WTC11 (cell line): Measurements from ENCODE around the gene ZNF738. TPM values are rescaled to one million over a fixed set of nuclear protein-coding genes. Genes with fewer than 3 reads are reported as not detected.

ENCODE experiments used
- AR ChIP-seq: fragments of 250-450 bp; sonication (Bioruptor Pico); IDR thresholded peaks from 2 replicates; pipeline ENCODE4 v1.9.0; 2021; ENCODE audit warnings: mild to moderate bottlenecking
- CREB1 ChIP-seq: sonication (generic); formaldehyde crosslinking; IDR thresholded peaks from 2 replicates; pipeline ENCODE4 v1.8.0; 2023; ENCODE audit warnings: mild to moderate bottlenecking, missing genetic modification reagents
- E2F1 ChIP-seq: sonication (generic); formaldehyde crosslinking; IDR thresholded peaks from 2 replicates; pipeline ENCODE4 v1.8.0; 2022; ENCODE audit warnings: mild to moderate bottlenecking, missing genetic modification reagents
- E2F5 ChIP-seq: sonication (generic); formaldehyde crosslinking; IDR thresholded peaks from 2 replicates; pipeline ENCODE4 v1.8.1; 2022; ENCODE audit warnings: mild to moderate bottlenecking, moderate library complexity, missing genetic modification reagents
- EMX1 ChIP-seq: fragments of 250-450 bp; sonication (Bioruptor Pico); IDR thresholded peaks from 2 replicates; pipeline ENCODE4 v1.8.0; 2021; ENCODE audit warnings: mild to moderate bottlenecking
- ETV6 ChIP-seq: sonication (generic); formaldehyde crosslinking; IDR thresholded peaks from 2 replicates; pipeline ENCODE4 v1.8.1; 2022; ENCODE audit warnings: mild to moderate bottlenecking, missing genetic modification reagents
- FOXJ3 ChIP-seq: sonication (generic); formaldehyde crosslinking; IDR thresholded peaks from 2 replicates; pipeline ENCODE4 v1.9.0; 2021; ENCODE audit warnings: missing genetic modification reagents, mild to moderate bottlenecking, borderline replicate concordance
- FOXK1 ChIP-seq: sonication (generic); formaldehyde crosslinking; IDR thresholded peaks from 2 replicates; pipeline ENCODE4 v1.8.0; 2022; ENCODE audit warnings: mild to moderate bottlenecking, moderate library complexity, missing genetic modification reagents
- FOXP1 ChIP-seq: sonication (generic); formaldehyde crosslinking; IDR thresholded peaks from 2 replicates; pipeline ENCODE4 v1.8.0; 2022; ENCODE audit warnings: missing genetic modification reagents, mild to moderate bottlenecking, moderate library complexity, borderline replicate concordance
- GABPB1 ChIP-seq: sonication (generic); formaldehyde crosslinking; IDR thresholded peaks from 2 replicates; pipeline ENCODE4 v1.8.1; 2023; ENCODE audit warnings: mild to moderate bottlenecking, missing genetic modification reagents
- GRHL2 ChIP-seq: fragments of 250-450 bp; sonication (Bioruptor Pico); IDR thresholded peaks from 2 replicates; pipeline ENCODE4 v1.8.0; 2022; ENCODE audit warnings: mild to moderate bottlenecking, moderate library complexity; ENCODE audit not compliant: insufficient replicate concordance, severe bottlenecking
- IRF1 ChIP-seq: sonication (generic); formaldehyde crosslinking; IDR thresholded peaks from 2 replicates; pipeline ENCODE4 v1.8.0; 2023; ENCODE audit warnings: missing genetic modification reagents
- JUN ChIP-seq: sonication (generic); formaldehyde crosslinking; IDR thresholded peaks from 2 replicates; pipeline ENCODE4 v1.8.0; 2023; ENCODE audit warnings: mild to moderate bottlenecking, missing genetic modification reagents
- NFYB ChIP-seq: sonication (generic); formaldehyde crosslinking; conservative IDR thresholded peaks from 2 replicates; pipeline ENCODE4 v1.8.0; 2022; ENCODE audit warnings: low read depth, missing genetic modification reagents
- NR1H2 ChIP-seq: sonication (generic); formaldehyde crosslinking; IDR thresholded peaks from 2 replicates; pipeline ENCODE4 v1.9.0; 2021; ENCODE audit warnings: mild to moderate bottlenecking, moderate library complexity, missing genetic modification reagents
- NR3C1 ChIP-seq: sonication (generic); formaldehyde crosslinking; conservative IDR thresholded peaks from 2 replicates; pipeline ENCODE4 v1.8.1; 2023; ENCODE audit warnings: low read depth, mild to moderate bottlenecking, missing genetic modification reagents
- OVOL2 ChIP-seq: fragments of 250-450 bp; sonication (Bioruptor Pico); IDR thresholded peaks from 2 replicates; pipeline ENCODE4 v1.9.0; 2021; ENCODE audit warnings: mild to moderate bottlenecking, borderline replicate concordance
- PRRX2 ChIP-seq: fragments of 250-450 bp; sonication (Bioruptor Pico); IDR thresholded peaks from 2 replicates; pipeline ENCODE4 v1.8.0; 2021; ENCODE audit warnings: mild to moderate bottlenecking
- STAT6 ChIP-seq: sonication (generic); formaldehyde crosslinking; conservative IDR thresholded peaks from 2 replicates; pipeline ENCODE4 v1.8.1; 2023; ENCODE audit warnings: mild to moderate bottlenecking, low read depth, missing genetic modification reagents, moderate library complexity
- USF1 ChIP-seq: sonication (generic); formaldehyde crosslinking; IDR thresholded peaks from 2 replicates; pipeline ENCODE4 v1.8.0; 2022; ENCODE audit warnings: mild to moderate bottlenecking, missing genetic modification reagents
- ZNF671 ChIP-seq: fragments of 250-450 bp; sonication (Bioruptor Pico); IDR thresholded peaks from 2 replicates; pipeline ENCODE4 v1.8.0; 2021; ENCODE audit warnings: mild to moderate bottlenecking
- total RNA-seq: library from RNA; stranded (reverse); gene quantifications from 3 replicates; pipeline ENCODE4 v1.2.3, GENCODE V29; 2021
- TF ChIP-seq, protein P1 (sequence below): sonication (generic); formaldehyde crosslinking; IDR thresholded peaks from 2 replicates; pipeline ENCODE4 v1.8.1; 2023; ENCODE audit warnings: mild to moderate bottlenecking, missing genetic modification reagents
- TF ChIP-seq, protein P2 (sequence below): sonication (generic); formaldehyde crosslinking; IDR thresholded peaks from 2 replicates; pipeline ENCODE4 v1.8.1; 2022; ENCODE audit warnings: low read depth, missing genetic modification reagents, borderline replicate concordance
- TF ChIP-seq, protein P3 (sequence below): fragments of 200-600 bp; IDR thresholded peaks from 2 replicates; pipeline ENCODE4 v1.8.0; 2022; ENCODE audit warnings: antibody characterized with exemption

ZNF738 gene
- total RNA-seq, 1 experiment from 2014 or later: 49.7 TPM

DNA sequence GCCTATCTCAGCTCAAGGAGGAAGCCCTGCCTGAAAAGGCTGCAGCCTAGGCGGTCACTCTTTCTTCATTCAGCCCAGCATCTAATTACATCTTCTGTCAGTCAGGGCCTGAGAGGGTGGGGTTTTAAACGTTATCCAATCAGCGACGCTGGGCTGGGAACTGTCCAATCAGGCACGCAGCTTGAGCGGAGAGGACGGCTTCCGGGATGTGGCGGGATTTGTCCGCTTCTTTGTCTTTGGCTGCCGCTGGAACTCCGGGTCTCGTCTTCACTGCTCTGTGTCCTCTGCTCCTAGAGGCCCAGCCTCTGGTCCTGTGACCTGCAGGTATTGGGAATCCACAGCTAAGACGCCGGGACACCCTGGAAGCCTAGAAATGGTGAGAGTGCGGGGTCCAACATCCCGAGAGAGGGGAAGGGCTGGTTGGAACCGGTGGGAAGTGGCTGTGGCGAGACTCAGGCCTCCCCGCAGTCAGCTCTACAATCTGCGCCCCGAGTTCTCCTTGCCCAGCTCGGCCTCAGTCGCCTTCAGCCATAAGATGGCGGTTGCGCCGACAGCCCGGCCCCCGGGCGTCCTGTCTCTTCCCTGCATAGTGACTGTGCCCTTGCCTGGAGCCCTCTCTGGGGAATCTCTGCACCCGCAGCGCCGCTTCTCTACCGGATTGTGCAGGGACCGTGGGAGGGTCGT lies at the start of gene ZNF738 (continued):
- TF ChIP-seq, protein P1, sequence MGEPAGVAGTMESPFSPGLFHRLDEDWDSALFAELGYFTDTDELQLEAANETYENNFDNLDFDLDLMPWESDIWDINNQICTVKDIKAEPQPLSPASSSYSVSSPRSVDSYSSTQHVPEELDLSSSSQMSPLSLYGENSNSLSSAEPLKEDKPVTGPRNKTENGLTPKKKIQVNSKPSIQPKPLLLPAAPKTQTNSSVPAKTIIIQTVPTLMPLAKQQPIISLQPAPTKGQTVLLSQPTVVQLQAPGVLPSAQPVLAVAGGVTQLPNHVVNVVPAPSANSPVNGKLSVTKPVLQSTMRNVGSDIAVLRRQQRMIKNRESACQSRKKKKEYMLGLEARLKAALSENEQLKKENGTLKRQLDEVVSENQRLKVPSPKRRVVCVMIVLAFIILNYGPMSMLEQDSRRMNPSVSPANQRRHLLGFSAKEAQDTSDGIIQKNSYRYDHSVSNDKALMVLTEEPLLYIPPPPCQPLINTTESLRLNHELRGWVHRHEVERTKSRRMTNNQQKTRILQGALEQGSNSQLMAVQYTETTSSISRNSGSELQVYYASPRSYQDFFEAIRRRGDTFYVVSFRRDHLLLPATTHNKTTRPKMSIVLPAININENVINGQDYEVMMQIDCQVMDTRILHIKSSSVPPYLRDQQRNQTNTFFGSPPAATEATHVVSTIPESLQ (CRISPR knock-in tag): no peak
- no peak for TF ChIP-seq E2F1 (CRISPR knock-in tag)
- 0 out of 2 replicates have a peak, but pooled peaks have one; percentile 21 for TF ChIP-seq USF1 (CRISPR knock-in tag)
- peak; percentile 80 for TF ChIP-seq ETV6
- TF ChIP-seq OVOL2 (CRISPR knock-in tag): no peak
- TF ChIP-seq CREB1 (CRISPR knock-in tag): no peak
- no peak for TF ChIP-seq JUN
- no peak for TF ChIP-seq NR1H2 (CRISPR knock-in tag)
- no peak for TF ChIP-seq E2F5 (CRISPR knock-in tag)
- TF ChIP-seq STAT6 (CRISPR knock-in tag): no peak
- TF ChIP-seq NR3C1 (CRISPR knock-in tag): no peak
- TF ChIP-seq PRRX2 (CRISPR knock-in tag): no peak
- no peak for TF ChIP-seq FOXK1
- TF ChIP-seq, protein P2, sequence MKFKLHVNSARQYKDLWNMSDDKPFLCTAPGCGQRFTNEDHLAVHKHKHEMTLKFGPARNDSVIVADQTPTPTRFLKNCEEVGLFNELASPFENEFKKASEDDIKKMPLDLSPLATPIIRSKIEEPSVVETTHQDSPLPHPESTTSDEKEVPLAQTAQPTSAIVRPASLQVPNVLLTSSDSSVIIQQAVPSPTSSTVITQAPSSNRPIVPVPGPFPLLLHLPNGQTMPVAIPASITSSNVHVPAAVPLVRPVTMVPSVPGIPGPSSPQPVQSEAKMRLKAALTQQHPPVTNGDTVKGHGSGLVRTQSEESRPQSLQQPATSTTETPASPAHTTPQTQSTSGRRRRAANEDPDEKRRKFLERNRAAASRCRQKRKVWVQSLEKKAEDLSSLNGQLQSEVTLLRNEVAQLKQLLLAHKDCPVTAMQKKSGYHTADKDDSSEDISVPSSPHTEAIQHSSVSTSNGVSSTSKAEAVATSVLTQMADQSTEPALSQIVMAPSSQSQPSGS (CRISPR knock-in tag): no peak
- no peak for TF ChIP-seq ZNF671
- no peak for TF ChIP-seq FOXJ3 (CRISPR knock-in tag)
- TF ChIP-seq GABPB1 (CRISPR knock-in tag): no peak
- TF ChIP-seq IRF1 (CRISPR knock-in tag): no peak
- no peak for TF ChIP-seq EMX1 (CRISPR knock-in tag)
- TF ChIP-seq AR (CRISPR knock-in tag): peak; percentile 39; the same call in 1 of the 2 replicates
- TF ChIP-seq GRHL2 (CRISPR knock-in tag): no peak
- peak; percentile 90 for TF ChIP-seq NFYB (CRISPR knock-in tag)
- no peak for TF ChIP-seq FOXP1 (CRISPR knock-in tag)
- TF ChIP-seq, protein P3, sequence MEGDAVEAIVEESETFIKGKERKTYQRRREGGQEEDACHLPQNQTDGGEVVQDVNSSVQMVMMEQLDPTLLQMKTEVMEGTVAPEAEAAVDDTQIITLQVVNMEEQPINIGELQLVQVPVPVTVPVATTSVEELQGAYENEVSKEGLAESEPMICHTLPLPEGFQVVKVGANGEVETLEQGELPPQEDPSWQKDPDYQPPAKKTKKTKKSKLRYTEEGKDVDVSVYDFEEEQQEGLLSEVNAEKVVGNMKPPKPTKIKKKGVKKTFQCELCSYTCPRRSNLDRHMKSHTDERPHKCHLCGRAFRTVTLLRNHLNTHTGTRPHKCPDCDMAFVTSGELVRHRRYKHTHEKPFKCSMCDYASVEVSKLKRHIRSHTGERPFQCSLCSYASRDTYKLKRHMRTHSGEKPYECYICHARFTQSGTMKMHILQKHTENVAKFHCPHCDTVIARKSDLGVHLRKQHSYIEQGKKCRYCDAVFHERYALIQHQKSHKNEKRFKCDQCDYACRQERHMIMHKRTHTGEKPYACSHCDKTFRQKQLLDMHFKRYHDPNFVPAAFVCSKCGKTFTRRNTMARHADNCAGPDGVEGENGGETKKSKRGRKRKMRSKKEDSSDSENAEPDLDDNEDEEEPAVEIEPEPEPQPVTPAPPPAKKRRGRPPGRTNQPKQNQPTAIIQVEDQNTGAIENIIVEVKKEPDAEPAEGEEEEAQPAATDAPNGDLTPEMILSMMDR: no peak
